NCI-H1092 (cell line): ENCODE data around the gene CBL.

Source experiments
- DNase-seq: peaks from one replicate; lab custom pipeline; 2025; lab: John Stamatoyannopoulos, UW

The CBL gene

DNA sequence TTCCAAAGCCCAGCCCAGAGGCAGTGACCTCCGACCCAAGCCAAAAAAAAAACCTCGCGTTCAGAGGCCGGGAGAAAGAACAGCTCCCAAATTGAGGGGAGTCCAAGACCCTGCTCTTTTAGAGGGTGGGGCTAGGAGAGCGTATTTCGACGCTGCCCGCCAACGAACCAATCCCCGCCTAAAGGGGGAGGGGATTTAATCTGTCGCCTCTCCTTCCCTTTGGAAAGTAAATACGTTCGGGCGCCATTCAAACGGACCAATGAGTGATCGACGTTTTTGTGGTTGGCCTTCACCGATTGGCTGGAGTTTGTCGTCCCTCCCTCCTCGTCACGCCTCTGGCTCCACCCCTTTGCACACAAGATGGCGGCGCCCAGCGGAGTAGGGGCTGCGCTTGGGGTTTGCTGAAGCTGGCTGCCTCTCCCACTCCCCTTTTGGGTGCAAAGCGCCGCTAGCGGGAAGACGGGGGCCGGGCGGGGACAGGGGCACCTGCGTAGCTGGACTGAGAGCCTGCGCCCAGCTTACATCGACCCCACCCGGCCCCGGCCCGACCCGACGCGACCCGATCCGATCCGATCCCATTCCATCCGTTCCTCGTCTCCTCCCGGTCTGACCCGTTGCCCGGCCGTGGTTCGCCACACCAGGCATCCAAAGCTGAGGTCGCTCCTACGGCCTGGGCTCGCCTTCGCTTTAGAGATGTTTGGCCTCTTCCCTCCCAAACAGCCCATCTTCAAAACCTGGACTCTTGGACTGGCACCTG is 128.2 kb downstream of the CBL start, which contains the start of gene RNF26:
Gene RNF26 (plus strand): TSS at position 354 of the 757 bp plus-strand sequence. CDS start 596 bp downstream, outside the sequence.
- DNase-seq = peak; percentile 100

DNA sequence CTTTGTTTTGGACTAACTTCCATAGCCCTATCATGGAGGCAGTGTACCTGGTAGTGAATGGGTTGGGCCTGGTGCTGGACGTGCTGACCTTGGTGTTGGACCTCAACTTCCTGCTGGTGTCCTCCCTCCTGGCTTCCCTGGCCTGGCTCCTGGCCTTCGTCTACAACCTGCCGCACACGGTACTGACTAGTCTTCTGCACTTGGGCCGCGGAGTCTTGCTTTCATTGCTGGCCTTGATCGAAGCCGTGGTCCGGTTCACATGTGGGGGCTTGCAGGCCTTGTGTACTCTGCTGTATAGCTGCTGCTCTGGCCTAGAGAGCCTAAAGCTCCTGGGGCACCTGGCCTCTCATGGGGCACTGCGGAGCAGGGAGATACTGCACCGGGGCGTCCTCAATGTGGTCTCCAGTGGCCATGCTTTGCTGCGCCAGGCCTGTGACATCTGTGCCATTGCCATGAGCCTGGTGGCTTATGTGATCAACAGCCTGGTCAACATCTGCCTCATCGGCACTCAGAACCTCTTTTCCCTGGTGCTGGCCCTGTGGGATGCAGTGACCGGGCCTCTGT is 129.0 kb downstream of the CBL start:
- no peak for DNase-seq

DNA sequence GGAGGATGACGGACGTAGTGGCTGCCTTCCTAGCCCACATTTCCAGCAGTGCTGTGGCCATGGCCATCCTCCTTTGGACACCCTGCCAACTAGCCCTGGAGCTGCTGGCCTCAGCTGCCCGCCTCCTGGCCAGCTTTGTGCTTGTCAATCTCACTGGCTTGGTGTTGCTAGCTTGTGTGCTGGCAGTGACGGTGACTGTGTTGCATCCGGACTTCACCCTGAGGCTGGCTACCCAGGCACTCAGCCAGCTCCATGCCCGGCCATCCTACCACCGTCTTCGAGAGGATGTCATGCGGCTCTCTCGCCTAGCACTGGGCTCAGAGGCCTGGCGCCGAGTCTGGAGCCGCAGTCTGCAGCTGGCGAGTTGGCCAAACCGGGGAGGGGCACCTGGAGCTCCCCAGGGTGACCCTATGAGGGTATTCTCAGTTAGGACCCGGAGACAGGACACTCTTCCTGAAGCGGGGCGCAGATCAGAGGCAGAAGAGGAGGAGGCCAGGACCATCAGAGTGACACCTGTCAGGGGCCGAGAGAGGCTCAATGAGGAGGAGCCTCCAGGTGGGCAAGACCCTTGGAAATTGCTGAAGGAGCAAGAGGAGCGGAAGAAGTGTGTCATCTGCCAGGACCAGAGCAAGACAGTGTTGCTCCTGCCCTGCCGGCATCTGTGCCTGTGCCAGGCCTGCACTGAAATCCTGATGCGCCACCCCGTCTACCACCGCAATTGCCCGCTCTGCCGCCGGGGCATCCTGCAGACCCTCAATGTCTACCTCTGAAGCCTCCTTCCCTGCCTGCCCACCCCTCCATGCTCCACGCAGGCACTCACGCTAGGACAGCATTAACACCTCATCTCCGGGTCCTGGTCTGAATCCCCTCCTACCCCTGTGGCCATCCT is 129.8 kb downstream of the CBL start:
- DNase-seq = no peak

DNA sequence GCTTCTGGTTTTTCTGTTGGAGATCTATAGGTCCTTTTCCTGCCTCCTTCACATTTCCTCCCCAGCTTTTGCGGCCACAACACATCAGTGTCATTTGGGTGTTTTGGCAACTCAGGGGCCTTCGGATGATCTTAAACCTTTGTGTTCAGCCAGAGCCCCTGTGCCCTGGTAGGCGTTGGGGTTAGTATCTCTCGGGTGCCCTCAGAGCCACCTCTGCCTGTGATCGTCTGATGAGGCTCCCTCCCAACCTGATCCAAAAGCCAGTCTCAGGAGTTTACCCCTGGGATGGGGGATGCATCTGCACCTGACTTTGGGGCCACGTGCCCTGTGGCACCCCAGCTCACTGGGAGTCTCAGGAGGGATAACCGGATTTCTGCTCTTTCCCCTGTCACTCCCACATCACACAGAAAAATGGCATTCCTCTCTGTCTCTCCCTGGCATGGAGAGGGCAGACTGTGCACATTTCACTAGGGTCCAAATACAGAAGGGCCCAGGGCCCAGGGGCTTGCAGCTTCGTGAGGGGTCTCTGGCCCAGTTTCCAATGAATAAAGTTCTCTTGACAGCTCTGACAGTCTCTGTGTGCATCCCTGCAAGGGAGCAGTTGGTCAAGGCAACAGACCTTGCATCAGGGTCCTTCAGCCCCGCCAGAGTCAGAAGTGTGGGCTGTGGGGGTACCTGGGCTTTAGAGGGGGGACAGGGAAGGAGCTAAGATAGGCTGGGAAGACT is 130.8 kb downstream of the CBL start:
- DNase-seq = no peak

DNA sequence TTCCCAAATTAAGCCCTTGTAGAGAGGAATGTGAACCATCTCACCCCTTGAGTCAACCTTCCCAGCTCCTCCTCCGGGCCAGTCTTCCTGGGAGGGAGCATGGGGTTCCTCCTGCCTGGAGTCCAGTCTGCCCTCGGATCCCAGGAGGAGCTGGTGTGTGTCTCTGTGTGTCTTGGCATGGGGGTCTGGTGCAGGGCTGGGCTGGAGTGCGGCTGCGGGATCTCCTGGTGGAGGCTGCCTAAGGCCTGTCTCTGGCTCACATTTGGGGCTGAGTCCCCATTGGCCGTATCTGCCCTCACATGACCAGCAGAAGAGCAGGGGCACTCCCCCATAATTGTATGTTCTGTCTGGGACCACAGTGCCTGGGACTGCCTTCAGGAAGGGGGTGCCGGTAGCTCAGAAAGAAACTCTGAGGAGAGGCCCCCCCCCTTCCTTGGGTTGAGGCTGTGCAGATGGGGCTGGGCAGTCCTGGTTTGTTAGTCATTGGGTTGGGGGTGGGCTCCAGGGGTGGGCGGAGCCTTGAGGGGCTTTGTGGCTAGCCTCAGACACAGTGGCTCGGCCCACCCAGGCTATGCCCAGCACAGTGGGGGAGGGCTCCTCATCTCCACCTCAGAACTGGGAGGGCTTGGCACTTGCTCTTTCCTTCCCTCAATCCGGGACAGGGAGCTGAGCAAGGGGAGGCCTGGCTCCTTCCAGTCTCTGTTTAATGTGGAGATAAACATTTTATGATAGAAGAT is 131.6 kb downstream of the CBL start:
- no peak for DNase-seq

DNA sequence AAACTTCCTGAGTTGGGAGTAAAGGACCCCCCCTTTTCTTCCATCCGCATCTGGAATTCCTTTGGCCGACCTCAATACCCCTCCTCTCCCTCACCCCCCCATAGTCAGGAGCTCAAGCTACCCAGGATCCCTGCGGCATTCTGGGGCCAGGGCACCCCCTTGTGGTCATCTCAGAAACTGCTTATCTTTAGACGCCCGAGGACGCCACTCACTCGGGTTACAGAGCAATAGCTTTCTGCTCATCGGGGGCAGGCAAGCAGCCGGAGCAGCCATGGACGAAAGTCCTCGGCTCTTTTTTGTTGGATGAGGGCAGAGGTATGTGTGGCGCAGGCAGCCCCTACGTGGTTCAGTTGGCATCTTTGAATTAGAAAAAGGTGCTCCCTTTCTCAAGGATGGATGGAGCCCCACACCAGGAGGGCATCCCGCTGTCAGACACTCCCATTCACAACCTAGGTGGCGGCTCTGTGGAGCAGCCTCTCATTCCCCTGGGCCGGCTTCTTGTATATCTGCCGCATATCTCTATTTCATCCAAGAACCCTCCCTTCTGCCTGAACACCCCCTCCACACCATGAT is 132.3 kb downstream of the CBL start:
- DNase-seq = peak; percentile 61

DNA sequence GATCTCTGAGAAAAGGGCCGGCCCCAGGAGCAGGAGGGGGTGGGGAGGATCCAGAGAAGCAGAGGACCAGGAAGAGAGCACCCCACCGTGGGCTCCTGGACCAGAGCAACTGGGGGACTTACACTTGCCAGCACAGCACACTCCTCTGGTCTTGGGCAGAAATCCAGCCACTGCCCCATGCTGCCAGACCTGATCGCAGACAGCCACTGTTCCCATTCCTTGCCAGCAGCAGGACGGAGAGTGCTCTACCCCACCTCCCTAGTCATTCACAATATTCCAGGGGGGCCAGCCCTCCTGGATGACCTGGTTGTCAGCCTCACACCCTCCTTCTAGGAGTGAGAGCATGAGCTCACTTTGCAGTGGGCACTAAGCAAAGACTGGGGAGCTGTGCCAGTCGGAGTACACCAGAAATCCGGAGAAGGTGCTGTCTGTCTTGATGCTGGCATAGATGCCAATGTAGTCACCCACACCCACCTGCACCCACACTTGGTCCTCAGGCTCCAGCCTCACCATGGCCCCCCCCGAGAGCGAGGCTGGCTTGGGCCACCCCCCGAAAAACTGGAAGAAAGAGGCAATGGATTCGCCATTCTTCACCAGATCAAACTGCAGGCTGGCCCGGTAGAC is 132.9 kb downstream of the CBL start:
- no peak for DNase-seq

DNA sequence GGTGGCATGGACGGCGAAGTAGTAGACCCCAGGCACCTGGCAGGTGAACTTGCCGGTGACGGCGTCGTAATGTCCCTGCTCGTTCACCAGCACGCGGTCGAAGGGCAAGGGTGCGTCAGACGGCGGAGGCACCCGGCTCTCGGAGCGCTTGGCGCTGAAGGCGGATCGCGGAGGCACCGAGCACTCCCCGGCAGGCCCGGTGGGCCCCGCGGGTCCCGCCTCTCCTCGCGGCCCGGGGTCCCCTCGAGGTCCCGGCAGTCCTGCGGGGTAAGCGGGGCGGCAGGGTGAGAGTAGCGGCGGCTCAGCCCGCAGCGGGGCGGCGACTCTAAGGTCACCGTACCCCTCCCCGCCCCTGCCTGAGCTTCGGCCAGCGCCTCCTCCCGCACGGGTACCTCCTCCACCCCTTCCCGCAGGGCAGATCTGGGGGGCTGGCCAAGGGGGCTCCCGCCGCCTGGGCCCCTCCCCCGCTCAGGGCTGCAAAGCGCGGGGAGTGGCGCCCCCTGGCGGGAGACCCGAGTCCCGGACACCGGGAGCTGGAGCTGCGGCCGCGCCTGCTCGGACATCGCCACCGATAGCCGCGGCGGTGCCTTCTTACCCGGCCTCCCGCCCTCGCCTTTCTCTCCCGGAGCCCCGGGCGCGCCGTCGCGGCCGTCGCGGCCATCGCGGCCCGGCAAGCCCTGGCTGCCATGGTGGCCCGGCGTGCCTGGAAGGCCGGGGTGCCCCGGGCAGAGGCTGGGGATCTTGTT is 133.6 kb downstream of the CBL start:
- no peak for DNase-seq

DNA sequence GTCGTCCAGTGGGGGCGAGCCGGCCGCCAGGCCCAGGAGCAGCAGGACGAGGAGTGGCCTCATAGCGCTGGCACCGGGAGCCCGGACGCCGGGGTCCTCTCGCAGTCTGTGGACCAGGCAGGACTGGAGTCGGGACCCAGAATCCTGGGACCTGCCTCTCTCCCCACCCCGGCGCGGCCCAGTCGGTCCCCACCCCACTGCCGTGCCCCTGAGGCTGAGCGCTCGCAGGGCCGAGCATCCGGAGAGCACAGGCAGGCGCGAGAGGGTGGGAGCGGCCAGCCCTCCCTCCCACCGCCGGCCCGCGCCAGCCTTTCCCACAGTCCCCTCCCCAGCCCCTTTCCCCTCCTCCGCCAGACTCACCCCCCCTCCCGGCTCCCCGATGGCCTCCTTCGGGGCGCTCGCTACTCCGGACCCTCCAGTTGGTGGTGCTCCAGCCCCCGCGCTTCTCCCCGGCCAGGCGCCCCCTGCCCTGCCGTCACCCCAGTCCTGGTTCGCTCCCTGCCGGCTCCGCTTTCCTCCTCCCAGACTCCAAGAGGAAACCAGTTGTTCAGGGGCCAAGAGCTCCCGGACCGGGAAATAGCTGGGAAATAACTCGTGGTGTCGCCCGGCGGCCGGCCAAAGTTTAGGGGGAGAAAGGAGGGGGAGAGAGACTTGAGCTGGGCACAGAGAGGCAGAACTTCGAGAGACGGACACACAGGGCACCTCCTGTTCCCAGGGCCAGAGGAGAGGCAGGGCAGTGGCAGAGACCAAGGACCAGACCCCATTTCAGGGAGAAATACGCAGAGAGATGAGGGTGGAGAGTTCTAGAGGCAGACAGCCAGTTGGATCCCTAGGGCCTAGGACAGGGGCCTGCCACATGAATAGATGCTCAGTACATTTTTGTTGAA is 134.4 kb downstream of the CBL start, which contains the start of gene C1QTNF5:
Gene C1QTNF5 (minus strand): TSS at position 549 of the 887 bp plus-strand sequence. CDS start 486 bp downstream, at position 63.
- no peak for DNase-seq

DNA sequence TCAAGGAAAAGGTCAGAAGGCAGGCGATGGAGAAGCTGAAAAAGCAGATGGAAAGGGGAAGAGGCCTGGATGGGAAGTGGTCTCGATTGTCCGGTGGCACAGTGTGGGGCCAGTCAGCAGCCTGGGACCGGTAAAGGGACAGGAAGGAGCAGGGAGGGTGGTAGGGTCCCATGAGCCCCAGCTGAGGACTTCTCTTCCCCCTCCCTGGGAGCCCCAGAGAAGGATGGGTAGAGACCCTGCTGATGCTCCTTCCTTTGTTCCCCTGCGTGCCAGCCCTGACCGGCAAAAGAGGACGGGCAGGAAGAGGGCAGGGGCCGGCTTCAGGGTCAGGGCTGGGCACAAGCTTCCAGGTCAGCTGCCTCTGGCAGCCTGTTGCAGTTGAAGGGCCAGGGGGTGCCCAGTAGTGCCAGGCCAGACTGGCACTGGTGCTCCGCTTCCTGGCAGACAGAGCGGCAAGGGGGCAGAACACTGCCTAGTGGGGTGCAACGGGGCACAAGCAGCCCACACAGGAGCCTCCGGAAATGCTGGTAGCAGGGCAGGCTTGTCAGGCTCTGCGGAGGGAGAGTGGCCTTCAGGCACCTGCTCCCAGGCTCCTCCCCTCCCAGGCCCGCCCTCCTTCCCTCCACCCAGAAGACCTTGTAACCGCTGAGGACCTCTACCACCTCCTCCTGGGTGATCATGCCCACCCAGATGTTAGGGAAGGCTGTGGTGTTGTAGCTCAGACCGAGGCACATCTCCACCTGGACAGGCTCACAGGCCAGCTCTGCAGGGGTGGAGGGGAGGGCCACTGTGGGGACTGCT is 135.3 kb downstream of the CBL start:
- DNase-seq = no peak

DNA sequence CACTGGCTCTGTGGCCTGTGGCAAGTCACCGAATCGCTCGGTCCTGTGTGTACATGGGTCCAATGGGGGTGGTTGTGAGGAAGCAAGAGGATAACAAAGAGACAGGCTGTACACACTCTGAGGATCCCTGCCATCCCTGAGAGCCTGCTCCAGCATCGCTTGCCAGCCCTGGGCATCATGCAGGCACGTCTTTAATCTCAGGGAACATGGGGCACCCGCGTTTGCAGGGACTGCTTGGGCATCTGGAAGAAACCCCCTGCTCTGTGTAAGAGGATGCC is 135.8 kb downstream of the CBL start:
- DNase-seq = no peak

DNA sequence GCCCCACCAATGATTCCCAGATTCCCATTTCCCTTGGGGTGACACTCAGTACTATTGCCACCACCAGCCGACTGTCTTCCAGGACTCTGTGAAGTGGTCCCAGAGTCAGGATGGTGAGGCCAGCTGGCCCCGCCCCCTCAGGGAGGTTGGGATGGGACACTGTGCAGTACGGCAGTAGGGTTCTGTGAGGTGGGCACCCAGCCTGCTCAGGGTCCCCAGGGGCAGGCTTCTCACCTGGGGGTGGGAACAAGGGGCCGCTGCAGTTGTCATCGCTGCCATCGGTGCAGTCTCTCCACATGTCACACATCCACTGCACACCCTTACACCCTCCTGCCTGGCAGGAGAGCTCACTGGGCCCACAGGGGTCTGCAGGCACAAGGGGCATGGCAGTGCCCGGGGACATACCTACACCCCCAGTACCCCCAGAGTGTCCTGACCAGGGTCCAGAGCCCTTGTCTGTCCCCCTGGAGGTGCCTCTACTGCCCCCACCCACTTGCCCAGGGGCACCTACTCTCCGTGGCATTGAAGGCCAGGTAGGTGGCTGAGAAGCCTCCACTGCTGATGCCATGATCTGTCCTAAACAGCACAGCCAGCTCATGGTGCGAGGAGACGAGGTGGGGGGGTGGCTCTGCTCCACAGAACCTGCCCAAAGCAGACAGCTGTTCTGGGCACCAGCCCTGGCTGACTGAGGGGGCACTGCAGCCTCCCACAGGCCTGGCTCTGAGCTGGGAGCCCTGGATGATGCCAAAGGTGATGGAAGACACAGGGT is 136.4 kb downstream of the CBL start:
- no peak for DNase-seq

DNA sequence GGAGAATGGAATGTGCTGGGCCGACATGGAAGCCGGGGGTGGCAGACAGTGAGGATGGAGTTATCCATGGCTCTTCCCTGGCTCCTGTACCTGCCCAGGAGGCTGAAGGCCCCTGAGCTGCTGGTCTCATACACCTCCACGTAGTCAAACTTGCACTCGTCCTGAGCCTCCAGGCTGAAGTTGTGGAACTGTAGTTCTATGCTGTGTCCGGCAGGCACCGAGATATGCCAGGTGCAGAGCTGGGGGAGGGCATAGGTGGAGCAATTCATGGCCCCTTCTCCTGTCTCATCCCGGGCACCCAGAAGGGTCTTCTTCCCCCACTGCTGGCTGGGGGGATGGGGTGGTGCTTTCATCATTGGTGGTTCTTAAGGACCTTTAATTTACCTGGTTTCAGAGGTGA is 137.6 kb downstream of the CBL start:
- no peak for DNase-seq

DNA sequence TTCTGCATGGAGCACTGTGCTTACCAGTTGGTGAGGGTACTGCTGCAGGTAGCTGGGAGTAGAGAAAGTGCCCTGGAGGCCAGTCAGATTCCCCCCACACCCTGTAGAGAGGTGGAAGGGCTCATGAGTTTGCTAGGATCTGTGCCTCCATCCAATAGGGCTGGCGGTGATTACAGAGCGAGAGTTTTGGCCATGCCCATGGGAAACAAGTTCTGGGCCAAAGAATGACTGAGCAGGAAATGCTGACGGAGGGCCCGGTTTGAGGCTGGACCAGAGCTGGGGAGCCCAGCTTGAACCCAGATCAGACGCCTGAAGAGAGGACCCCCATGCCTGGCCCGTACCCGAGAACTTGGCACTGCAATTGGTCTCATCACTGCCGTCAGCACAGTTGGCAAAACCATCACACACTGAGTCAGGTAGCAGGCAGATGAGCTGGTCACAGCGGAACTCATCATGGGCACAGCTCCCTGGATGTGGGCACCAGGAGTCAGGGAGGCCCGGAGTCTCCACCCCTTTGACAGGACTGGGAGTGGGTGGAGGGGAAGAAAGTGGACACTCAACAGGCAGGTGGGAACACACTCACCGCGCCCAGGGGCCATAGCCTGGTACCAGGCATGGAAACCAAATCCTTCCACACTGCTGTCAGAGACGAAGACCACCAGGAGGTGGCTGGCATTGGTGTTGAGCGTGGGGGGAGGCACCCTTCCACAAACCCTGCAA is 138.3 kb downstream of the CBL start:
- DNase-seq = no peak

DNA sequence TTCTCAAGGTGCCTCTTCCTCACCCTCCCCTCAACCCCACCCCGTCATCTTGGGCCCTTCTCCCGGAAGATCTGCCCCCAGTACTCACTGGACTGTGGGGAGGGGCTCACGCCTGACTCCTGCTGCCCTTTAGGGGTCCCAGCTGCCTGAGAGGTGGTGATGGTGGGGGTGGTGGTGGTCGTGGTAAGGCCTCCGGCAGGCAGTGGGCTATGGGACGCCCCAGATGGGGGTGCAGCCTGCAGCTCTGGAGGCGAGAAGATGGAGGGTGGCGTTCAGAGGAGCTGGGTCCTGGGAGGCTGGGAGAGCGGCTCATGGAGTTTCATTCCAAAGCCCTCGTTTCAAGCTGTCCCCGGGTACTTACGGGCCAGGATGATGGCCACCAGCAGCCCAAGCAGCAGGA is 139.5 kb downstream of the CBL start:
- no peak for DNase-seq

DNA sequence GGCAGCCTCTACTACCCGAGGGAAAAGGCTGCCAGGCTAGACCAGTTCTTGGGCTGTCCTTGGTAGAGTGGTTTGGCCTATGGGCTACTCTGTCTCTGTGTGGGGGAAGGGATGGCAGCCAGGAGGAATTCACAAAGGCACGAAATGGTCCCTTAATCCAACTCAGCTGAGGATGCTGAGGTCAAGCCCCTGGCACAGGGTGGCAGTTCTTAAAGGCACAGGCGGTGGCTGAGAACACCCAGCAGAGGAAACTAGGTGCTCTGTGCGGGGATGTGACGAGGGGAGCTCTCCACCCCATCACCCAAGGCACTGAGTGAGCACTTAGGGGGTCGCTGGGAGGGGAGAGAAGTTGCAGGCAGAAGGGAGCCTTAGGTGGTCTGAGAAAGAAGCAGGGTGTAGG is 140.5 kb downstream of the CBL start, which contains the start of gene MFRP:
Gene MFRP (minus strand): TSS at position 101 of the 400 bp plus-strand sequence. CDS start 192 bp downstream, outside the sequence.
- DNase-seq = no peak

DNA sequence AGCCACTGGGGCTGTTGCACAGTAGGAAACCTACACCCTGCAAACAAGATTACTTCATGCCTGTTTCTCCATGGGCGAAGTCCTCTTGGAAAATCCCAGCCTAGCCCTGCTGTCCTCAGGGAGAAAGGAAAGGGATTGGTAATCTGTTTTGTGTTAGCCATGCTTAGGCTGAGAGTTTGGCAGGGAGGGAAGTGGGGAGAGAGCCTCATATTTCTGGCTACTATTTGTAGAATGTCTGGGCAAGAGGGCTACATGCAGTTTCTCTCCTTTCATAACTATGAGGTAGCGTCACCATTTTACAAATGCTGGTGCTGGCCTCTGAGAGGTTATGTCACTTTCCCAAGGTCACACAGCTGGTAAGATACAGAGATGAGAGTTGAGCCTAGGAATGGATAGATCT is 141.1 kb downstream of the CBL start:
- no peak for DNase-seq
